Stimulated activated CD4-positive, alpha-beta T cell treated with anti-CD3 and anti-CD28 coated beads, Interleukin-1b, Interleukin-23, amount 100 ng/mL, for 1 hour (primary cell): ENCODE data around the gene PCP4L1.
"Not testable (repeated sequence)": the region's sequence is repeated elsewhere in the genome, so short reads cannot be mapped to it uniquely, and the experiment has no call there.

Experiments used
- DNase-seq, 2 donors: peaks; one replicate each; pipeline ENCODE4 v3.0.0-alpha.2; 2020; ENCODE audit warnings: low read depth in 2 of 2

PCP4L1 gene

DNA sequence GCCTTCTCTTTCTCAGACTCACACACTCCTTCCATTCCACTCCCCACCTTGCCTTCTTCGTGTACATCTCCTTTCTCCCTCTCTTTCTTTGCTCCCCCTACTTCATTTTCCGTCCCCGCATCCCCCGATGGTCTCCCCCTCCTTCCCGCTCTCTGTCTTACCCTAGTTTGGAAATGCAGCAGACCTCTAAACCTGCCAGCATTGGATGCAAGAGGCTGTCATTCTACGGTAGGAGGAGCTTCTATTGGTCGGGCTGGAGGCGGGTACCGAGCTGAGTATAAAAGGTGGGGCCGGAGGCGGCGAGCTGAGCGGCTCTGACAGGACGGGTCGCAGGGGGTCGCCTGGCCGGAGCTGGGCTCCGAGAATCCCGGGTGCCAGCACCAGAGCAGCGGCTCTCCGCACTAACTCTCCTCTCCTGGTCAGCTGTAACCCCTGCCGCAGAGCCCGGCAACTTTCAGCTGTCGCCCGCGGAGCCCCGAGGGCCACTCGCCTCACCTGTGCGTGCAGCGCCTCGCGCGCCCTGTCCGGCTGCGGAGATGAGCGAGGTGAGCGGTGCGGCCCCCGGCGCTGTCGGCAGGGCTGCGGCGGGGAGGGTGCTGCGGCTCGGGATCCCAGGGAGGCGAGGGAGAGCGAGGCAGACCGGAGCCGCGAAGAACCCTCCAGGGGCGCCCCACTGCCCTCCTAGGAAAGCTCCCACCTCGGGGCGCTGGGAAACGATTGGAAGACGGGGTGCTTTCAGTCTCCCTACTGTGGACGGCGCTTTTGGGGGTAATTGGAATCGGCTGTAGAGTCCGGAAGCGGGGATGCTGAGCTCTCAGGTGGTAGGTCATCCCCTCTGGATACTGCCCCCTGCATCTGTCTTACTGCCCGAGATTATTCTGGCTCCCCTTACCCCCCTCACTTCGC, at the start of gene PCP4L1:
PCP4L1 (plus strand) TSS at position 307 of the 906 bp plus-strand sequence; CDS start at position 537, 230 bp downstream.
- DNase-seq: peak in 1 of 2 donors; percentile 8

DNA sequence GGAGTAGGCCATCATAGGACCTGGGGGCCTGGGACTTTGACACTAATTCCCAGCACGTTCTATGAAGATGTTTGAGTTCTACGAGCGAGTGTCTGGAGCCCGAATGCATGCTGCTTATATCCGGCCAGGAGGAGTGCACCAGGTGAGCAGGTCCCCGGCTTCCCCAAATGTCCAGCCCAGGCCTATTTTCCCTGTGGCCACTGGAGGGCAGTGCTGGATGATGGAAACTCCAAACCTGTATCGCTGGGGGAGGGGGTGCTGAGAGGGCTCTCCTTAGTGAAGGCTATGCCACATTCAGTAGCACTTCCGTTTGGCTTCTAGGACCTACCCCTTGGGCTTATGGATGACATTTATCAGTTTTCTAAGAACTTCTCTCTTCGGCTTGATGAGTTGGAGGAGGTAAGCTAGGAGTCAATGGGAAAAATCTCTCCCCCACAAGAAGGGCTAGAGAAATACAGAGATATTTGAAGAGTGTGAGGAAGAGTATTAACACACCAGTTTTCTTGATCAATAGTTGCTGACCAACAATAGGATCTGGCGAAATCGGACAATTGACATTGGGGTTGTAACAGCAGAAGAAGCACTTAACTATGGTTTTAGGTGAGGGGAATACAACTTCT, 48.6 kb upstream of the PCP4L1 start:
- peak in 1 of 2 donors; percentile 51 for DNase-seq

DNA sequence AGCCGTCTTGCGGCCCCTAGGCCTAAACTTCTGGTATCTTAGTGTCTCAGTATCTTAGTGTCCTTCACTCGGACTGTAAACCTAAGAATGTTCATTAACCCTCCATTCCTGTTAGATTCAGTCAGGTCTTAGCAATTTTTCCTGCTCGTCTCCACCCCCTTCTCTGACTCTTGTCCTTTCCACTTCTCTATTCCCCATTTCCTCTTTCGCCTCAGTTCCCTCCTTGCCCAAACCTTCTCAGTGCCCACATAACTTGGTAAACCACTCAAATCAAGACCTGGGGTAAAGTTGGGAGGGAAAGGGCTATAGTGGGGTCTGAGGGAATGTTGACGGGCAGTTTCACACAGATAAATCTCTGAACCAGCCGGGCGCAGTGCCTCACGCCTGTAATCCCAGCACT, 44.2 kb upstream of the PCP4L1 start:
- DNase-seq: no peak

DNA sequence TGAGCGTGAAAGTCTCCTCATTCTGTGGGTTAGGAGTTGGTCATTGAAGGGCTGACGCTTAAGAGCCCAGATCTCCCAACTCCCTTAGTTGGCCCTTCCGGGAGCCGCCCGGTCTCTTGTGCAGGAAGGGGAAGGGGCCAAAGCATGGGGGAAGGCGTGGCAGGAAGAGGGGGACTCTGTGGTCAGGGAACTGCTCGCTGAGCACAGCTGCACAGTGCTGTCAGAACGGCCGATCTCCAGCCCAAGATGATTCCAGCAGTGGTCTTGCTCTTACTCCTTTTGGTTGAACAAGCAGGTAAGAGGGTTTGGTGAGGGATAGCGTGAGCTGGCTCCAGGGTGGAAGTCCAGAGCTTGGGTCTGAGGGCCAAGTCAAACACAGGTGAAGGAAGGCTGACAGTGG, 43.5 kb upstream of the PCP4L1 start, which contains the start of gene FCER1G:
FCER1G (plus strand) TSS at position 220 of the 400 bp plus-strand sequence; CDS start at position 247, 27 bp downstream.
- DNase-seq: no peak

DNA sequence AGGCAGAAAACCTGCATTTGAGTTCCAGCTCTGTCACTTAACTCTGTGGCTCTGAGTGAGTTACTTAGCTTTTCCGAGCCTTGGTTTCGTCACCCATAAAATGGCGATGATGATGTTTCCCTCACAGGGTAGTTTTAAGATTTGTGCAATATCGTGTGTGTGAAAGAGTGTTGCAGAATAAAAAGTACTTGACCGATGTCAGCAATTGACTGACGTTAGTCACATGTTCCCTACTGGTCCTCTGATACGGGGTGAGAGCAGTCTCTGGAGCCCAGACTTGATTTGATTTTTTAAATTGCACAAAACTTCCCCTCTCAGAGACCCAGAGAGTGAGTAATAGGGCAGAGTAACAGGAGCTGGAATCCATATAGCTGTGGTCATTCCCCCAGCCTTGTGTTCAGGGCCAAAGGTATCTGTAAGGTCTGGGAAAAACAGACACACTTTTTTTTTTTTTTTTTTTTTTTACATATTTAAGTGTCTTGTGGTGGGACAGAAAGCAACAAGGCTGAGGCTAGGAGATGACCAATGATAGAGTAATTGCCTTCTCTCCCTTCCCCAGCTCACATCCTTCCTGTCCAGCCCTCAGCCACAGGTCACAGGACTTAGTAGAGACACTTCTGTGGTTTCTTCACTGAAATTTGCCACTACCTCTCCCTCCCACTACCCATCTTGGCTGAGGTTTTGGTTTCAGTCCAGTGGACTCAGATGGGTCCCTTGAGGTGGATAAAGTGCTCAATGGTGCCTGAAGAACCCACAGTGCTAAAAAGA, 41.4 kb upstream of the PCP4L1 start:
- DNase-seq: no peak

DNA sequence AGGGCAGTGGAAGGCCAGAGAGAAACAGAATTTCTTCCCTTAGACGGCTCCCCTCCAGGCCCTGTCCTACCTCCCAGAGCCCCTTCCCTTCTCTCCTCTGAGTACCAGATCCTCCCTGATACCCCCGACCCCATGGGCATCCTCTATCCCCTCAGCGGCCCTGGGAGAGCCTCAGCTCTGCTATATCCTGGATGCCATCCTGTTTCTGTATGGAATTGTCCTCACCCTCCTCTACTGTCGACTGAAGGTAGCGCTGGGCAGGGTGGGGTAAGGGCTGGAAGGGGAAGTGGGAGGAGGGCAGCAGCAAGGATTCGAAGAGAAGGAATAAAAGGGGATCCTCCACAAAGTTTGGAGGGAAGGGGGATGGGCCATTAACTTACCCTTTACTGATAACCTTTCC, 40.7 kb upstream of the PCP4L1 start:
- DNase-seq: no peak

DNA sequence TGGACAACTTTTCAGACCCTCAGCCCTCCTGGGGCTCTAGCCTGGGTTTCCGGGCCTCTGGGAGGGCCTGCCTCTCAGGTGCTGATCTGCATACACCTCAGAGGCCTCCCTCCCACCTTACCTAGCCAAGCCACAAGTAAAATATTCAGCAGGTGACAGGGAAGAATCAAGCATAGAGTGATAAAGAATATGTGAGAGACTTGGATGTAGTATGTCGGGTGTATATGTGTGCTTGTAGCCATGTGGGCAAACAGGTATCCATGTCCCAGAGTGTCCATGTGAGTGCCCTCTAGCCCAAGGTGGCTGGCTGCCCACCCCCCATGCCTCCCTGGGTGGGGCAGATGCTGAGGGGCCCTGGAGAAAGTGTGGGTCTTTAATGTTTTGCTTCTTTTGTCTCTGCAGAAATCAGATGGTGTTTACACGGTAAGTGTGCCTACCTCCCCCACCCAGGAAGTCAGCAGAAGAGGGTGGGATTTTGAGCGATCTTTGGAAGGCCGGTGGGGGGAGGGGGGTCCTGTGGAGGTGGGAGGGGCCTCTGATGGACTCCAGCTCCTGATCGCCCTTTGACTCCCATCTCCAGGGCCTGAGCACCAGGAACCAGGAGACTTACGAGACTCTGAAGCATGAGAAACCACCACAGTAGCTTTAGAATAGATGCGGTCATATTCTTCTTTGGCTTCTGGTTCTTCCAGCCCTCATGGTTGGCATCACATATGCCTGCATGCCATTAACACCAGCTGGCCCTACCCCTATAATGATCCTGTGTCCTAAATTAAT, 40.1 kb upstream of the PCP4L1 start:
- DNase-seq: no peak

DNA sequence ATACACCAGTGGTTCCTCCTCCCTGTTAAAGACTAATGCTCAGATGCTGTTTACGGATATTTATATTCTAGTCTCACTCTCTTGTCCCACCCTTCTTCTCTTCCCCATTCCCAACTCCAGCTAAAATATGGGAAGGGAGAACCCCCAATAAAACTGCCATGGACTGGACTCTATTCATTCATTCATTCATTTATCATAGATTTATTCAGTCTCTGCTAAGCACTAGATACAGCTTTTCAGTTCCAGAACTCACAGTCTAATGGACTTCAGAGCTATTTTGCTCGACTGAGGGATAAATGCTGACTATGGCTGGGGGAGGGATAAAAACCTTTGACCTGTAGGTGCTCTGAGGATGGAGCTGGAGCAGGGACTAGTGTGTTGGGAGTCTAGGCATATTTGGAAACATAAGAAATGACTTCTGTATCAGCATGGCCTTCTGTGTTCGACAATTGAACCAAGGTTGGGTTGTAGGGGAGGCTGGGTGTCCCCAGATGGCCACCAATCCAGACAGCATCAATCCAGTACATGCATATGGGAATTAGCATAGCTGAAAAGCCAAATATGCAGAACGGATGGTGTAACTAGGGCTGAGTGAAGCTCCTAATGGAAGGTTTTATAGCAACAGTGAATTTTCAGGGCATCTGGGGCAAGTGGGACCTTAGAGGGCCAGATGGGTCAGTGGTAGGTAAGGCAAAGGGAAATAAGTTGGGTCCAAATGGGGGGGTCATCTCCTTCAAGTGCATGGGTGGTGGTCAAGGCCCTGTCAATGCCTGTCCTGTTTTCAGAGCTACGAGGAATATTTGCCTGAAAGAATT, 39.3 kb upstream of the PCP4L1 start:
- DNase-seq: no peak

DNA sequence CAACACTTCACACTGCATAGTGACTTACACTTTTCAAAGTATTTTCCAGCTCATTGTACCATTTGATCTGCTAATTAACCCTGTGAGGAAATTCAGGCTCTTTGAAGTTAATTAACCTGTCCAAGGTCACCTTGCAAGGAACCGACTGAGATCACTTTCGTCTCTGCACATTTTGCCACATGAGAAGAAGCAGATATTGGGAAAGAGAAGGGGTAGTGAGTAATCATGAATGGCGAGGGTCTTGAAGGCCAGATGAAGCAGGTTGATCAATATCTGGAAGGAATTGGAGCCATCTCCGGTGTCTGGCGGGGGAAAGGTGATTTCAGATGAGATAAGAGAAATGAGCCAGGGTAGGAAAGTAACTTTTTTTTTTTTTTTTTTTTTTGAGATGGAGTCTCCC, 38.5 kb upstream of the PCP4L1 start:
- DNase-seq: no peak

DNA sequence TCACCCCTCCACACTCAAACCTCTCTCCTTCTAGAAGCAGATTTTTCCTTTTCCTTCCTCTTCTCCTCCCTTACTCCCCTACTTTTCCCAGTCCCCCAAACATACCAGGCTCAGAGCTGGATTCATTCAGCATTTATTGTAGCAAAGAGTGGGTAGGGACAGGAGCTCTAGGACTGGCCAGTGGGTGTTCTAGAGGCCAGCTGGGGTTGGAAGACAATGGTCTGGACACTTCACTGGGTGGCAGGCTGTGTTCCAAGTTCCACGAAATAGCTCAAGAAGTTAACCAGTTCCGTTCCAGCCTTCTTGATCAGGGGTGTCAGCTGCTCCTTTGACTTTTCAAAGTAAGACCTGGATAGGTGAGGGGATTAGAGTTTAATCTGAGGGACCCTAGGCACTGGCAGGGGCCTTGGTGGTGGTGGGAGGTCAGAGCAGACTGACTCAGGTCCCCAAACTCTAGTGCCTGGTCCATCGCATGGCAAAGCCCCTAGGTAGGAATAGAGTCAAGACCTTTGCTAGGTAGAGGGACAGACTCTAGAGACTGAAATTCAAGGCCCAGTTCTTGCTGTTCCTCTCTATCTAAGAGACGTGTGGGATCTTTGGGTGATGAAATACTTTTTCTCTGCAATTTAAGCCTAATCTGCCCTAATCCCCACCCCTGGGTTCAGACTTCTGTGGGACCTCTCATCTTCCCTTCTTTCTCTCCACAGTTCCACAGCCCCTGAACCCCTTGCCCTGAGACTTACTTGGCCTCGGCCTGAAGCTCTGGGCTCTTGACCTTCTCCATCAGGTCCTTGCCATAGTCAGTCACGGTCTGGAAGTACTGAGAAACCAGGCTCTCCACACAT, 36.1 kb upstream of the PCP4L1 start:
- DNase-seq: no peak

DNA sequence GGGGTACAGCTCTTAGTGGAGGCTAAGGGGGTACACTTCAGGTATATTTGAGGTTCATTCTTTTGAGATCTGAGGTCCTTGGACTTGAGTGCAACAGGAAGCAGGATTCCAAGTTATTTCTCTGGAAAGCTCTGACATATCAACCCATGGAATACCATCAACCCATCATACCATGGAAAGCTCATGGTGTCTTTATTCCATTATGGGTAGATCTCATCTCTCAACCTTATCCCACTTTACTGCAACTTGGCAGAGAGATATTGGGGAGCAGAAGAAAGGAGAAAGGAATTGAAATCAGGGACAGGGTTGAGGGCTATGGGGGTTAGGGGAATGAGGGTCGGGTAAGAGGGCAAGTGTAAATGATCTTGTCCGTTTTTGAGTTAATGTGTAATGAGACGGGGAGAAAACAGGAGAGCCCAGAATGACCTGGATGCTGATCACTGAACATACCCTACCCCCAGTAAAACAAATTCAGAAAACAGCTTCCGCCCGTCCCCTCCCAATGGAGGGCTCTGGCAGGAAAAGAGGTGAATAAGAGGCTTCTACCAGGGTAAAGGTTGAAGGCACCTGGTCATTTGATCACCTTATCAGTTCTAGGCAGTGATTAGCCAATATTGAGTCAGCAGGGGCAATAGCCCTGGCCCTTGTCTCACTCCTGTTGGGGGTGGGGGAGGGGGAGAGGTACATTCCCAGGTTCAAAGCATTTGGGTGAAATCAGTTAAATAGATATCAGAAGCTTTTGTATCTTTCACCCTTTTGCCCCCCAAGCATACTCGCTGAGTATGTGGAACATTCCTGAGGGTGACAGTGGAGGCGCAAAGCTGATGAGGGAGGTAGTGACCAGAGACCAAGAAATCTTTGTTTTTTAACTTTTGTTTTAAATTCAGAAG, 34.5 kb upstream of the PCP4L1 start:
- DNase-seq: no peak

DNA sequence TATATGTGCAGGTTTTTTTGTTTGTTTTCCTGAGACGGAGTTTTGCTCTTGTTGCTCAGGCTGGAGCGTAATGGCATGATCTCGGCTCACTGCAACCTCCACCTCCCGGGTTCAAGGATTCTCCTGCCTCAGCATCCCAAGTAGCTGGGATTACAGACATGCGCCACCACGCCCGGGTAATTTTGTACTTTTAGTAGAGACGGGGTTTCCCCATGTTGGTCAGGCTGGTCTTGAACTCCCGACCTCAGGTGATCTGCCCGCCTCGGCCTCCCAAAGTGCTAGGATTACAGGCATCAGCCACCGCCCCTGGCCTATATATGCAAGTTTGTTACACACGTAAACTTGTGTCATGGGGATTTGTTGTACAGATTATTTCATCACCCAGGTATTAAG, 33.9 kb upstream of the PCP4L1 start:
- not testable (repeated sequence) for DNase-seq

DNA sequence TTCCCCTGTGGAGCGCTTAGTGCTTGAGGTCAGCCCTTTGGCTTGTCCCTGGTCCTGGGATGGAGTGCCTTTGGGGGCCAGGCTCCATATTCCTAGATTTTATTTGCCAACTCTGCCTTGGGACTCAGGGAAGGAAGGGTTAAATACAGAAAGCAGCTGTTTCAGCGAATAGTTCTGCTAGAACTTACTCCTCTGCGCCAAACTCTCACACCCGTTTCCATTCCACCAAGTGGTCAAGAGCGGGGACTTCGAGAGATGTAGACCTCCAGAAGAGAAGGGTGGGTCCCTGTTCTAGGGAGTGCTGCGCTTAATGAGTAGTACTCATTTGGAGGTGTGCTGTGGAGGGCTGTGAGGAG, 33.4 kb upstream of the PCP4L1 start:
- DNase-seq: no peak

DNA sequence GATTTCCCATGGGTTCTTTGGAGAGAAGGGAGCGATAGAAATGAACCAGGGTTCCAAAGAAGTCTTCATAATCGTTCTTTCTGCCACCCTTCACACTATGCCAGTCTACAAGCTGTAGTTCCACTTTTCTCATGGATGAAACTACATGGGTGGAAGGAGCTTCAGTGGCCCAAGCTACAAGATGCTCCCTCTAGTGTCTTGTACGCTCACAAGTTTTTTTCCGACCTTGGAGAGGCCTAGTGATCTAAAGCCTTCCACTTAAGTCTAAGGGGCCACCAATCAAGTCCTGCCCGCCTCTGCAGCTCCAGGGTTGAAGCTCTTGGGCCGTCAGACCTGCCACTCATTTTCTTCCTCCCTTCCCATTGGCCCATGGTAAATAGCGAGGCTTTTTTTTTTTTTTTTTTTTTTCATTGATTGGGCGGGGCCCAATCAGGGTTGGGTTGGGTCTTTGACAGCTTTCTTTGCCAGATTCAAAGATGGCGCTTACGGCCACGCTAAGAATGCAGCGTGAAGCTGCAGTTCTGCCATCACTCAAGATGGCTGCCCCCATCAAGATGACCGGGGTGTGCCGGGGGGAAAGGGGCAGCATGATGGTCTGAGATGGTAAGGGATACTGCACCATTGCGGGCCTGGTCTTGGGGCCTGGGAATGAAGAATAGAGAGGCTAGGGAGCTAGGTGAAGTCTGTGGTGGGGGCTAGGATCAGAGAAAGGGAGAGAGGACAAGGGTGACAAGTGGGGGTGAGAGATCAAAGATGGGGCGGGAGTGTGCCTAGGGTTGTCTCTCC, 32.8 kb upstream of the PCP4L1 start, which contains the start of gene TOMM40L:
TOMM40L (plus strand) TSS at position 527 of the 786 bp plus-strand sequence. CDS start 430 bp downstream, outside the sequence.
- DNase-seq: peak; percentile 63 to 80

DNA sequence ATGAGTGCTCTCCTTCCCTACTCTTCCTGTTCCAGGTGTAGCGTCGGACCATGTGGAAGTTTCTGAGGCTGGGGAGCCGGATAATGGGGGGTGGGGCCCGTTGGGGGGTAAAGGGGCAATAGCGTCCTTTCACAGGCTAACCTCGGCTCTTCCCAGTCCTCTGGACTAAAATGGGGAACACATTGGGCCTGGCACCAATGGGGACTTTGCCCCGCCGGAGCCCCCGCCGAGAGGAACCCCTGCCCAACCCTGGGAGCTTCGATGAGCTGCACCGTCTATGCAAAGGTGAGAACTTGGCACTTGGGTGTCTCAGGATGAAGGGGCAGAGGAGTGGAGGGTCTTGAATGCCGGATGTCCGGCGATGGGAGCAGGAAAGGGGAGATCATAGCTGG, 32.2 kb upstream of the PCP4L1 start:
- no peak for DNase-seq

DNA sequence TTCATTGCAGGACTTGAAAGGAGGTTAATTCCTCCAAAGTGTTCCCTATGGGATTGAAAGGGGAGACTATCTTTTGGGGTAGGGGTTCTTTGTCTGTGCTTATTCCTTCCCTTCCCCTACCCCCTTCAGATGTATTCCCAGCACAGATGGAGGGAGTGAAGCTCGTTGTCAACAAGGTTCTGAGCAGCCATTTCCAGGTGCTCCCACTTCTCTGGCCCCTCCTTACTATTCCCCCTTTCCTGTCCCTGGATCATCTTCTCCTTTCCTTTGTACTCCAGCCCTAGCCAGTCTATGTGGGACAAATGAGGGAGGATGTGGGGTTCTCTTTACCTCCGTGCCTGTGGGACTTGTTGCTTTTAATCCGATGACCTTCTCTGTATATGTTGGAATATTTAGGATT, 31.8 kb upstream of the PCP4L1 start:
- no peak for DNase-seq

DNA sequence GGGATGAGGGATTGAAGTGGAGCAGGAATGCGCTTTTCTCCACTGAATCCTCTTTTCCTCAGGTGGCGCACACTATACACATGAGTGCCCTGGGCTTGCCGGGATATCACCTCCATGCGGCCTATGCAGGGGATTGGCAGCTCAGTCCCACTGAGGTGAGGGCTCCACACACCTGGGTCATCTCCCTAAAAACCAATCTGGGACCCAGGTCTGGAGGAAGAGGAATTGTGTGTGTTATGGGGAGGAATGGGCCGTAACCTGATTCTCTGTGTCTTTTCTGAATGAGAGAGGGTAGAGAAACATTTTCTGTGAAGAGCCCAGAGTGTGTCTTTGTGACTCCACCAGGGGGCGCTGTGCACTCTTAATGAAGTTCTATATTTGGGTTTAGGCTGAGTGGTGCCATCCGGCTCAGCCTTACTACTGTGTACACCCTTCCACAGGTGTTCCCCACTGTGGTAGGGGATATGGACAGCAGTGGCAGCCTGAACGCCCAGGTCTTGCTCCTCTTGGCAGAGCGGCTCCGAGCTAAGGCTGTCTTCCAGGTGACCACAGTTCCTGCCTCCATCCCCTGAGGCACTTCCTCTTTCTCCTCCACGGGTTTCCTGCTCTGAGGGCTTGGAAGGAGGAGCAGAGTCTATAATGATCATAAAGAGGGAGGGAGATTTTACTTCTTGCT, 31.2 kb upstream of the PCP4L1 start:
- peak; percentile 79 to 89 for DNase-seq
